ENCODE results near the gene RBBP8. TPM values are rescaled to one million over a fixed set of nuclear protein-coding genes. Genes with fewer than 3 reads are reported as not detected.
"Not testable (repeated sequence)": the region's sequence is repeated elsewhere in the genome, so short reads cannot be mapped to it uniquely, and the experiment has no call there.

Gene RBBP8
- 13.6 TPM for total RNA-seq (ENCODE audit: unreplicated experiment)
- long read RNA-seq, partial matches to known transcripts = 2 of 2 reads
- long read RNA-seq, other reads (novel, unspliced or antisense) = 0 of 2 reads

DNA sequence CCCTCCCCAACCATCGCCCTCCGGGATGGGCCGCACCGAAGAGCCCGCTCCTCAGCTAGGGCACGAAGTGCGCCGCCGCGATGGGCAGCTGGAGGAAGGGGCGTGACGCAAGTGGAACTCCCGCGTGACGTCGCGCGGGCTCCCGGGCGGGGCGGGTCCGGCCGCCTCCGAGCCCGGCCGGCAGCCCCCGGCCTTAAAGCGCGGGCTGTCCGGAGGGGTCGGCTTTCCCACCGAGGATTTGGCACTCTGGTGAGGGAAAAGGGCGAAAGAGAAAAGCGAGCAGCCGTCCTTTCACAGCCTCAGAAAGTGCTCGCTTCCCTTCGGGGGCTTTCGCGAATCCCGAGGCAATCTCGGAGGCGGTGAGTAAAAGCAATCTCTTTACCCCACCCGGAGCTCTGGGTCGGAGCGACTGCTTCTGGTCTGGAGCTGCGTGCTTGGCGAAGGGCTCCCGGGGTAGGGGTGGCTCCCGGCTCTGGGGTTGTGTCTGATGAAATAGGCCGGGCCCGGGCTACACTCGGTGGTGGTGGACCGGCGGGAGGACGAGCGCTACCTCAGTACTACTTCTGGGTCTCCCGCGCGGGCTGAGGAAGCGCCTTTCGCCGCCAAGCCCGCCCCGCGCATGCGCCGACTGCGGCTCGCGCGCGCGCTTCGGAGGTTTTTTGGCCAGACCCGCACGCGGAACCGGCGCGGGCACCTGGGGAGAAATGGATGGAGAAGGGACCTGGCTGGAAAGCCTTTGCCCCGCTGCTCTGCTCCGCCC, at the start of gene RBBP8:
RBBP8 (plus strand) TSS at position 123 of the 760 bp plus-strand sequence. CDS start 3,524 bp downstream, outside the sequence.
- Mint-ChIP-seq H3K4me3 (ENCODE audit: unreplicated experiment) (peak within 1 kb of the TSS; percentile 98), H3K36me3 (ENCODE audit: unreplicated experiment) (no peaks in the 10 kb centered on the region), H3K27ac (ENCODE audit: unreplicated experiment) (peak within 1 kb of the TSS; percentile 69), H3K27me3 (ENCODE audit: unreplicated experiment) (peaks cover 4% of the 10 kb centered on the region), H3K9me3 (ENCODE audit: unreplicated experiment) (no peaks in the 10 kb centered on the region), H3K4me1 (ENCODE audit: low read depth, unreplicated experiment) (peaks cover 6% of the 10 kb centered on the region)
- peak; percentile 89 for DNase-seq
- TF ChIP-seq, protein P1, sequence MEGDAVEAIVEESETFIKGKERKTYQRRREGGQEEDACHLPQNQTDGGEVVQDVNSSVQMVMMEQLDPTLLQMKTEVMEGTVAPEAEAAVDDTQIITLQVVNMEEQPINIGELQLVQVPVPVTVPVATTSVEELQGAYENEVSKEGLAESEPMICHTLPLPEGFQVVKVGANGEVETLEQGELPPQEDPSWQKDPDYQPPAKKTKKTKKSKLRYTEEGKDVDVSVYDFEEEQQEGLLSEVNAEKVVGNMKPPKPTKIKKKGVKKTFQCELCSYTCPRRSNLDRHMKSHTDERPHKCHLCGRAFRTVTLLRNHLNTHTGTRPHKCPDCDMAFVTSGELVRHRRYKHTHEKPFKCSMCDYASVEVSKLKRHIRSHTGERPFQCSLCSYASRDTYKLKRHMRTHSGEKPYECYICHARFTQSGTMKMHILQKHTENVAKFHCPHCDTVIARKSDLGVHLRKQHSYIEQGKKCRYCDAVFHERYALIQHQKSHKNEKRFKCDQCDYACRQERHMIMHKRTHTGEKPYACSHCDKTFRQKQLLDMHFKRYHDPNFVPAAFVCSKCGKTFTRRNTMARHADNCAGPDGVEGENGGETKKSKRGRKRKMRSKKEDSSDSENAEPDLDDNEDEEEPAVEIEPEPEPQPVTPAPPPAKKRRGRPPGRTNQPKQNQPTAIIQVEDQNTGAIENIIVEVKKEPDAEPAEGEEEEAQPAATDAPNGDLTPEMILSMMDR (IDR thresholded peaks at IDR 0.05; ENCODE audit: partially characterized antibody, unreplicated experiment) = no peak

DNA sequence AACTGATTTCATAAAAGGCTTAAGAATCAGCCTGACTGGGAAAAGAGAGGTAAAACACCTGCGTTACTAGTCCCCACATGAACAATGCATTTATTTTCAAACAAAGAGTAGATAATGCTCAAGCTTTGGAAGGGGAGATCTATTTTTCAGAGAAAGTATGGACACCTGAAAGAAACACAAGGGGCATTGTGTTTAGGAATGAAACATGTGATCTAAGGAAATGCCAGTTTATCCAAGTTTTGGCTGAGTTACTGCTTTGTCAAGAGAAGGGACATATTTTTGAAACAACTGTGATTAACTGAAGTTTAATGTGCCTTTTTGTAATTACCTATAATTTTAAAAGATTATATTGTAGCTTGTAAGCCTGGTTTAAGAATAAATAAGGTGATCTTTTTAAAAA, 49.3 kb upstream of the RBBP8 start:
- peaks cover 4% of the 10 kb centered on the region for H3K4me1 Mint-ChIP-seq (ENCODE audit: low read depth, unreplicated experiment)
- no peaks in the 10 kb centered on the region for H3K9me3 Mint-ChIP-seq (ENCODE audit: unreplicated experiment)
- DNase-seq = no peak
- TF ChIP-seq, protein P1 (IDR thresholded peaks at IDR 0.05; ENCODE audit: partially characterized antibody, unreplicated experiment) = no peak
- H3K27me3 Mint-ChIP-seq (ENCODE audit: unreplicated experiment) = no peaks in the 10 kb centered on the region
- H3K27ac Mint-ChIP-seq (ENCODE audit: unreplicated experiment) = no peak overlapping the region
- no peak overlapping the region for H3K4me3 Mint-ChIP-seq (ENCODE audit: unreplicated experiment)
- H3K36me3 Mint-ChIP-seq (ENCODE audit: unreplicated experiment) = peaks cover 4% of the 10 kb centered on the region

- H3K4me3 Mint-ChIP-seq (ENCODE audit: unreplicated experiment); H3K36me3 Mint-ChIP-seq (ENCODE audit: unreplicated experiment); DNase-seq; H3K9me3 Mint-ChIP-seq (ENCODE audit: unreplicated experiment); H3K27me3 Mint-ChIP-seq (ENCODE audit: unreplicated experiment); H3K27ac Mint-ChIP-seq (ENCODE audit: unreplicated experiment); H3K4me1 Mint-ChIP-seq (ENCODE audit: low read depth, unreplicated experiment): not testable (repeated sequence)
These were observed 47.4 kb upstream of the RBBP8 start for GRCh38 chr18:22885694-22886093.

DNA sequence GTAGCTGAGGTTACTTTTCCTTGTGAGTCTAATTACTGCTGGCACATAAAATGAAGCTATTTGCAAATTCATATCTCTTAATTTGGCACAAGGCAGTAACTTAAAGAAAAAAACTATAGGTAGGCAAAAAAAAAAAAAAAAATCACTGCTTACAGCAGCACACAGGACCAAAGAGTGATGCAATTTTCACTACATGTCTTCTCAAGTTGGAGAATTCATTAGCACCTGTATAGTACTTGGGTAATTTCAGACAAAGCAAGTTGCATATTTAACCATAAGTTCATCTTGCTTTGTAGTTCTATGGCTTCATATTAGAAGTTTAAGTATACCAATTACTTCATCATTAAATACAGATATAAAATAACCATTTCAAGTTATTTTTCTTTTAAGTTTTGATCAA, 33.7 kb upstream of the RBBP8 start:
- no peaks in the 10 kb centered on the region for H3K4me1 Mint-ChIP-seq (ENCODE audit: low read depth, unreplicated experiment)
- TF ChIP-seq, protein P1 (IDR thresholded peaks at IDR 0.05; ENCODE audit: partially characterized antibody, unreplicated experiment) = no peak
- H3K9me3 Mint-ChIP-seq (ENCODE audit: unreplicated experiment) = peaks cover 2% of the 10 kb centered on the region
- H3K27ac Mint-ChIP-seq (ENCODE audit: unreplicated experiment) = no peak overlapping the region
- peaks cover 8% of the 10 kb centered on the region for H3K36me3 Mint-ChIP-seq (ENCODE audit: unreplicated experiment)
- peaks cover 3% of the 10 kb centered on the region for H3K27me3 Mint-ChIP-seq (ENCODE audit: unreplicated experiment)
- DNase-seq = no peak
- no peak overlapping the region for H3K4me3 Mint-ChIP-seq (ENCODE audit: unreplicated experiment)

GRCh38 chr18:22900558-22901238, 32.4 kb upstream of the RBBP8 start:
- H3K4me1 Mint-ChIP-seq (ENCODE audit: low read depth, unreplicated experiment) = no peaks in the 10 kb centered on the region
- no peak overlapping the region for H3K27ac Mint-ChIP-seq (ENCODE audit: unreplicated experiment)
- no peaks in the 10 kb centered on the region for H3K27me3 Mint-ChIP-seq (ENCODE audit: unreplicated experiment)
- H3K9me3 Mint-ChIP-seq (ENCODE audit: unreplicated experiment) = peaks cover 2% of the 10 kb centered on the region
- TF ChIP-seq, protein P1 (IDR thresholded peaks at IDR 0.05; ENCODE audit: partially characterized antibody, unreplicated experiment) = no peak
- peaks cover 8% of the 10 kb centered on the region for H3K36me3 Mint-ChIP-seq (ENCODE audit: unreplicated experiment)
- DNase-seq = no peak
- H3K4me3 Mint-ChIP-seq (ENCODE audit: unreplicated experiment) = no peak overlapping the region
